T-cell (primary cell): ENCODE data around the gene EFTUD2. TPM values are rescaled to one million over a fixed set of nuclear protein-coding genes. Genes with fewer than 3 reads are reported as not detected.

Experiments
- ATAC-seq, 4 experiments: fragments of 200-7000 bp in 3 of 4; fragments of 150-1000 bp in 1 of 4; cut with Tn5 transposase; replicated peaks in 1 of 4; 1 replicate in 3 of 4; 2 replicates in 1 of 4; pipeline ENCODE4 v1.10.0; 2021; ENCODE audit warnings: moderate library complexity in 3 of 4, mild to moderate bottlenecking in 2 of 4, moderate number of reproducible peaks in 1 of 4
- CTCF ChIA-PET, 2 donors: fragments of 300-600 bp; sonication (Branson Sonifier 250); formaldehyde crosslinking; loops; one replicate each; lab custom pipeline; 2022; ENCODE audit warnings: antibody characterized with exemption in 2 of 2; lab: Charles Lee
- POLR2A ChIA-PET, 2 donors: fragments of 300-600 bp; sonication (Branson Sonifier 250); formaldehyde crosslinking; loops; one replicate each; lab custom pipeline; 2022; ENCODE audit warnings: antibody characterized with exemption in 2 of 2; lab: Charles Lee
- DNase-seq, 35 experiments: peaks; one replicate each; pipeline versions ENCODE4 v3.0.0 to v3.0.0-alpha.2; 2013 to 2023
- H3K27ac ChIP-seq: one replicate; pipeline ENCODE4 v1.5.1; 2013; ENCODE audit warnings: low read length
- H3K27me3 ChIP-seq, 2 experiments: replicated peaks in 1 of 2; 1 replicate in 1 of 2; 2 replicates in 1 of 2; pipeline versions ENCODE4 v1.6.1 to v1.7.0; 2013; ENCODE audit warnings: low read length in 1 of 2, mixed read lengths in 1 of 2; ENCODE audit not compliant: control insufficient read depth in 2 of 2, insufficient read depth in 2 of 2; ENCODE audit errors: extremely low read depth in 1 of 2
- H3K36me3 ChIP-seq, 2 donors: 1 replicate in 1 of 2; 2 replicates in 1 of 2; pipeline versions ENCODE4 v1.6.1 to v1.7.0; 2013; ENCODE audit warnings: low read length in 1 of 2; ENCODE audit not compliant: control insufficient read depth in 2 of 2, insufficient read depth in 1 of 2; ENCODE audit errors: extremely low read depth in 1 of 2
- H3K4me1 ChIP-seq, 2 experiments: 1 replicate in 1 of 2; 2 replicates in 1 of 2; pipeline versions ENCODE4 v1.6.1 to v1.7.0; 2013; ENCODE audit warnings: low read length in 2 of 2, mixed read lengths in 1 of 2; ENCODE audit not compliant: insufficient read depth in 2 of 2, control insufficient read depth in 1 of 2; ENCODE audit errors: extremely low read depth in 1 of 2
- H3K4me3 ChIP-seq, 2 donors: 1 replicate in 1 of 2; 2 replicates in 1 of 2; pipeline versions ENCODE4 v1.5.1 to v1.7.0; 2013; ENCODE audit warnings: mild to moderate bottlenecking in 2 of 2, low read length in 1 of 2, moderate library complexity in 1 of 2; ENCODE audit not compliant: control insufficient read depth in 1 of 2; ENCODE audit errors: extremely low read depth in 1 of 2
- H3K9me3 ChIP-seq: 2 replicates; pipeline ENCODE4 v1.7.0; 2013
- H3K27ac Mint-ChIP-seq, 2 donors: one replicate each; pipeline ENCODE4 v1.8.0; 2020 to 2021; ENCODE audit warnings: mild to moderate bottlenecking in 2 of 2, mixed read lengths in 2 of 2
- H3K27me3 Mint-ChIP-seq, 2 donors: one replicate each; pipeline ENCODE4 v1.8.0; 2021 to 2022; ENCODE audit warnings: mixed read lengths in 2 of 2
- H3K36me3 Mint-ChIP-seq: one replicate; pipeline ENCODE4 v1.8.0; 2021; ENCODE audit warnings: mixed read lengths
- H3K4me1 Mint-ChIP-seq, 3 donors: one replicate each; pipeline ENCODE4 v1.8.0; 2020 to 2022; ENCODE audit warnings: mixed read lengths in 3 of 3, mild to moderate bottlenecking in 1 of 3
- H3K4me3 Mint-ChIP-seq, 3 donors: one replicate each; pipeline ENCODE4 v1.8.0; 2020 to 2022; ENCODE audit warnings: mild to moderate bottlenecking in 3 of 3, mixed read lengths in 3 of 3, moderate library complexity in 3 of 3
- H3K9me3 Mint-ChIP-seq, 3 donors: one replicate each; pipeline ENCODE4 v1.8.0; 2020 to 2022; ENCODE audit warnings: mixed read lengths in 3 of 3
- WGBS: methylation state at CpG from one replicate; pipeline ENCODE4 v1.1.5; 2013; ENCODE audit warnings: missing lambda C conversion rate; ENCODE audit not compliant: insufficient coverage; 5-methylcytosine and 5-hydroxymethylcytosine counted together
- total RNA-seq, 35 experiments: library from RNA in 6 of 35; stranded (reverse) in 6 of 35; fragments of 120-200 nt in 1 of 35; gene quantifications; one replicate each; pipeline versions ENCODE4 v1.2.1 to v1.2.4 and lab custom pipeline; 2013 to 2026

The EFTUD2 gene
- total RNA-seq, 5 donors from 2014 or later (not counting 1 experiment from before 2014, with no cell fraction given): 83.1 to 127 (median 96.0) TPM

GRCh38 chr17:44912763-44913544, 13.7 kb upstream of the EFTUD2 start:
- no peaks in the 10 kb centered on the region for H3K9me3 Mint-ChIP-seq
- WGBS: 83% methylated on average over 13 of the region's 14 CpGs
- ChIA-PET POLR2A (no interaction called here), CTCF (interaction anchor here in 1 of 2 donors (0.5 kb wide), 1 partner anchor 241 kb away, joined by 4 read pairs; no protein-coding TSS in a partner anchor)
- H3K36me3 Mint-ChIP-seq: no peaks in the 10 kb centered on the region
- no peak overlapping the region for H3K27ac Mint-ChIP-seq
- Histone ChIP-seq H3K36me3 (no peaks in the 10 kb centered on the region), H3K4me1 (peaks cover 0 to 12% of the 10 kb centered on the region in 2 experiments), H3K27me3 (peaks cover 2 to 71% of the 10 kb centered on the region in 2 experiments), H3K4me3 (no peak overlapping the region), H3K9me3 (no peaks in the 10 kb centered on the region), H3K27ac (no peak overlapping the region)
- no peak for DNase-seq
- H3K4me3 Mint-ChIP-seq: peak overlapping the region in 1 of 3 donors; percentile 52
- H3K4me1 Mint-ChIP-seq: peaks cover 8 to 13% (median 12%) of the 10 kb centered on the region in 3 donors
- H3K27me3 Mint-ChIP-seq: peaks cover 25 to 39% of the 10 kb centered on the region in 2 donors
- no peak for ATAC-seq

GRCh38 chr17:44911133-44912001, 12.1 kb upstream of the EFTUD2 start:
- Mint-ChIP-seq H3K4me1 (peaks cover 8 to 13% (median 12%) of the 10 kb centered on the region in 3 donors), H3K9me3 (no peaks in the 10 kb centered on the region), H3K36me3 (no peaks in the 10 kb centered on the region), H3K27me3 (peaks cover 23 to 36% of the 10 kb centered on the region in 2 donors), H3K4me3 (peak overlapping the region; percentile 32 to 52 (median 40)), H3K27ac (no peak overlapping the region)
- Histone ChIP-seq H3K4me1 (peaks cover 0 to 12% of the 10 kb centered on the region in 2 experiments), H3K9me3 (no peaks in the 10 kb centered on the region), H3K27ac (no peak overlapping the region), H3K36me3 (no peaks in the 10 kb centered on the region), H3K4me3 (peak overlapping the region; percentile 15 to 29), H3K27me3 (peaks cover 2 to 71% of the 10 kb centered on the region in 2 experiments)
- DNase-seq: peak in 29 of 35 experiments; percentile 13 to 59 (median 28)
- peak; percentile 67 to 87 (median 80) for ATAC-seq
- 14% methylated on average over 52 of the region's 56 CpGs for WGBS
- ChIA-PET CTCF (interaction anchor here (0.5 to 1.5 kb wide), 7 partner anchors 18 to 289 kb away, joined by 3 to 13 read pairs (median 3); no protein-coding TSS in a partner anchor), POLR2A (interaction anchor here in 1 of 2 donors (0.6 kb wide), 1 partner anchor 595 kb away, joined by 3 read pairs; no protein-coding TSS in a partner anchor)

GRCh38 chr17:44910231-44911106, 11.2 kb upstream of the EFTUD2 start:
- Histone ChIP-seq H3K27ac (no peak overlapping the region), H3K27me3 (peaks cover 2 to 75% of the 10 kb centered on the region in 2 experiments), H3K4me1 (peaks cover 0 to 12% of the 10 kb centered on the region in 2 experiments), H3K9me3 (no peaks in the 10 kb centered on the region), H3K36me3 (no peaks in the 10 kb centered on the region), H3K4me3 (no peak overlapping the region)
- Mint-ChIP-seq H3K4me1 (peaks cover 8 to 13% (median 12%) of the 10 kb centered on the region in 3 donors), H3K9me3 (no peaks in the 10 kb centered on the region), H3K27ac (no peak overlapping the region), H3K4me3 (peak overlapping the region in 1 of 3 donors; percentile 40), H3K36me3 (no peaks in the 10 kb centered on the region), H3K27me3 (peaks cover 28 to 36% of the 10 kb centered on the region in 2 donors)
- POLR2A ChIA-PET: interaction anchor here in 1 of 2 donors (0.6 kb wide), 1 partner anchor 596 kb away, joined by 3 read pairs; no protein-coding TSS in a partner anchor
- WGBS: 83% methylated on average over 10 of the region's 13 CpGs
- DNase-seq (no peak), ATAC-seq (no peak)
- CTCF ChIA-PET: interaction anchor here (0.5 to 1.5 kb wide), 5 partner anchors 17 to 290 kb away, joined by 3 to 6 read pairs (median 3); no protein-coding TSS in a partner anchor

- no peak overlapping the region for H3K4me3 Mint-ChIP-seq
- ATAC-seq (no peak), DNase-seq (no peak)
- H3K27me3 Mint-ChIP-seq: peaks cover 28 to 34% of the 10 kb centered on the region in 2 donors
- Histone ChIP-seq H3K4me1 (peaks cover 0 to 12% of the 10 kb centered on the region in 2 experiments), H3K27ac (no peak overlapping the region), H3K9me3 (no peaks in the 10 kb centered on the region), H3K4me3 (no peak overlapping the region), H3K27me3 (peaks cover 2 to 71% of the 10 kb centered on the region in 2 experiments), H3K36me3 (no peaks in the 10 kb centered on the region)
- POLR2A ChIA-PET: no interaction called here
- no peaks in the 10 kb centered on the region for H3K9me3 Mint-ChIP-seq
- H3K27ac Mint-ChIP-seq: no peak overlapping the region
- no peaks in the 10 kb centered on the region for H3K36me3 Mint-ChIP-seq
- WGBS: 77% methylated on average over 7 of the region's 11 CpGs
- CTCF ChIA-PET: interaction anchor here in 1 of 2 donors (0.6 kb wide), 1 partner anchor 16 kb away, joined by 3 read pairs; no protein-coding TSS in a partner anchor
- H3K4me1 Mint-ChIP-seq: peaks cover 8 to 13% (median 12%) of the 10 kb centered on the region in 3 donors
Measured at GRCh38 chr17:44909681-44910144, 10.5 kb upstream of the EFTUD2 start.

- Mint-ChIP-seq H3K27ac (no peak overlapping the region), H3K36me3 (no peaks in the 10 kb centered on the region), H3K9me3 (no peaks in the 10 kb centered on the region), H3K4me3 (no peak overlapping the region), H3K27me3 (peaks cover 24 to 28% of the 10 kb centered on the region in 2 donors), H3K4me1 (peaks cover 8 to 13% (median 12%) of the 10 kb centered on the region in 3 donors)
- Histone ChIP-seq H3K9me3 (no peaks in the 10 kb centered on the region), H3K36me3 (no peaks in the 10 kb centered on the region), H3K27me3 (peaks cover 2 to 71% of the 10 kb centered on the region in 2 experiments), H3K27ac (no peak overlapping the region), H3K4me1 (peaks cover 0 to 12% of the 10 kb centered on the region in 2 experiments), H3K4me3 (no peak overlapping the region)
- ChIA-PET POLR2A (no interaction called here), CTCF (interaction anchor here (0.6 kb wide), 3 partner anchors 15 to 127 kb away, joined by 3 to 4 read pairs (median 3); no protein-coding TSS in a partner anchor)
- DNase-seq (no peak), ATAC-seq (no peak)
- 87% methylated on average over 8 of the region's 10 CpGs for WGBS
Measured at GRCh38 chr17:44908761-44909326, 9.6 kb upstream of the EFTUD2 start.
